Measurements from ENCODE around the gene FOXP3. TPM values are rescaled to one million over a fixed set of nuclear protein-coding genes. Genes with fewer than 3 reads are reported as not detected.
A peak's percentile ranks its signal among the peaks of the same experiment; 100 is the strongest.

The FOXP3 gene
- total RNA-seq, 1 experiment from 2014 or later, result not detected

GRCh38 chrX:49278081-49278480, 13.6 kb upstream of the FOXP3 start:
- no peaks in the 10 kb centered on the region for H3K36me3 ChIP-seq
- DNase-seq, result no peak
- H3K9me3 ChIP-seq, result no peaks in the 10 kb centered on the region
- H3K27me3 ChIP-seq, result no peaks in the 10 kb centered on the region
- H3K4me3 ChIP-seq, result no peak overlapping the region

- no peaks in the 10 kb centered on the region for H3K27me3 ChIP-seq
- H3K4me3 ChIP-seq, result no peak overlapping the region
- no peak for DNase-seq
- H3K9me3 ChIP-seq, result no peaks in the 10 kb centered on the region
- no peaks in the 10 kb centered on the region for H3K36me3 ChIP-seq
Measured at GRCh38 chrX:49277535-49277830, 13.0 kb upstream of the FOXP3 start.

- no peaks in the 10 kb centered on the region for H3K27me3 ChIP-seq
- H3K36me3 ChIP-seq, result no peaks in the 10 kb centered on the region
- H3K9me3 ChIP-seq, result no peaks in the 10 kb centered on the region
- no peak for DNase-seq
- H3K4me3 ChIP-seq, result no peak overlapping the region
Measured at GRCh38 chrX:49276671-49277534, 12.4 kb upstream of the FOXP3 start.

- Histone ChIP-seq H3K27me3 (no peaks in the 10 kb centered on the region), H3K4me3 (no peak overlapping the region), H3K9me3 (no peaks in the 10 kb centered on the region), H3K36me3 (no peaks in the 10 kb centered on the region)
- DNase-seq, result no peak
Measured at GRCh38 chrX:49276207-49276606, 11.7 kb upstream of the FOXP3 start.

DNA sequence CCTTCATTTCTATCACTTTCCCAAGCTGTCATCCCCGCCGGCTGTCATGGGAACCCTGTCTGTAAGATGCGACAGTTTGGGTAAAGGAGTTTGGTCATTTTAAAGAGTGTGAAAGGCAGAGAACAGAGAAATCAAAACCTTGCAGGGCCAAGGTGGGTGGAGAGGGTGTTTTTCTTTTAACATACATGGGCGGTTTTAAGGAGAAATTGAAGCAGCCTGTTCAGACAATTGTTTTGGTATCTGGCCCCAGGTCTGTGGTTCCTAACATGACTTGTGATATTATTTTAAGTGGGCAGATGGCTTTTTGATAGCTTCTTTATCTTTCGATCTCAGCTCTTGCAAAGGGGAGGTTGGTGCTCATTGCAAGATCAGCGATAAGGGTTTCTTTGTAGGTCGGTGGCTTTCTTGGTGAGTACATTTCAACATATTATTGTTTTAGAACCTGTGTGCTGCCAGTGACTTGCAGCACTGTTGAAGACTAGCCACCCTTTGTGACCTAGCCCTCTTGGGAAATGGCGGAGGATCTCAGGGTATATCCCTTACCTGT, 8.7 kb upstream of the FOXP3 start:
- H3K36me3 ChIP-seq, result peaks cover 3% of the 10 kb centered on the region; the same call in 1 of the 2 replicates
- no peak for DNase-seq
- no peaks in the 10 kb centered on the region for H3K27me3 ChIP-seq
- H3K9me3 ChIP-seq, result no peaks in the 10 kb centered on the region
- no peak overlapping the region for H3K4me3 ChIP-seq

DNA sequence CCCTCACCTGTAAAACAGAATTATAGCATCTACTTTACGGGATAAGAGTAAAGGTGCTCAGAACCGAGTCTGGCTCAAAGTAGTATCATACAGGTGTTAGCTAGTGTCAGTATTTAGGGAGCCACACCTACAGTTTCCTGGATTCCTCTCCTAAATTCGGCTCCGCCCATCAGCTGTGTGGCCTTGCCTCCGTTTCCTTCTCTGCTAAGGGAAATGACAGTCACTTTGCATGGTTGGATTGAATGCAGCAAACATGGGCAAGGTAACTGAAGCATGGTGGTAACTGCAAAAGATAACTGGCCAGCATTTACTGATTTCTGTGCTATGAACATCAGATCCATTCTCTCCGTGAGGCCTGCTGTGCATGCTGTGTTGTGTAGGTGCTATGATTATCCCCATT, 7.9 kb upstream of the FOXP3 start:
- Histone ChIP-seq H3K4me3 (no peak overlapping the region), H3K9me3 (no peaks in the 10 kb centered on the region), H3K36me3 (peaks cover 3% of the 10 kb centered on the region; the same call in 1 of the 2 replicates), H3K27me3 (no peaks in the 10 kb centered on the region)
- no peak for DNase-seq

DNA sequence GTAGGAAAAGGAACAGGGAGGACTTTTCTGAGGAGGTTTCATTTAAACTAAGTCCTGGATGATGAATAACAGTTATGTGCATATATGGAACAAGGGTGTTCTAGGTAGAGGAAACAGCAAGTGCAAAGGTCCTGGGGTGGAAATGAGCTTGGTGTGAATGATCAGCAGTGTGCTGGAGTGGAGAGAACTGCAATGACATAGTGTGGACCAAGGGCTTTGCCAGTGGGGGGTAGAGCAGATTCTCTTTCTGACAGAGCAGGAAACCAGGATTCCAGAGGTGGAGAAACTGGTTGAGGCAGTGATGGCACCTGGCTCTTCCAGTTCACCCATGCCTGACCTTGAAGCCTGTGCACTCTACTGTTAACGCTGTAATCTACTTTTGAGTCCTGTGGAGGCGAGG, 6.8 kb upstream of the FOXP3 start:
- no peaks in the 10 kb centered on the region for H3K9me3 ChIP-seq
- H3K36me3 ChIP-seq, result peaks cover 3% of the 10 kb centered on the region; the same call in 1 of the 2 replicates
- no peak overlapping the region for H3K4me3 ChIP-seq
- DNase-seq, result no peak
- H3K27me3 ChIP-seq, result no peaks in the 10 kb centered on the region

DNA sequence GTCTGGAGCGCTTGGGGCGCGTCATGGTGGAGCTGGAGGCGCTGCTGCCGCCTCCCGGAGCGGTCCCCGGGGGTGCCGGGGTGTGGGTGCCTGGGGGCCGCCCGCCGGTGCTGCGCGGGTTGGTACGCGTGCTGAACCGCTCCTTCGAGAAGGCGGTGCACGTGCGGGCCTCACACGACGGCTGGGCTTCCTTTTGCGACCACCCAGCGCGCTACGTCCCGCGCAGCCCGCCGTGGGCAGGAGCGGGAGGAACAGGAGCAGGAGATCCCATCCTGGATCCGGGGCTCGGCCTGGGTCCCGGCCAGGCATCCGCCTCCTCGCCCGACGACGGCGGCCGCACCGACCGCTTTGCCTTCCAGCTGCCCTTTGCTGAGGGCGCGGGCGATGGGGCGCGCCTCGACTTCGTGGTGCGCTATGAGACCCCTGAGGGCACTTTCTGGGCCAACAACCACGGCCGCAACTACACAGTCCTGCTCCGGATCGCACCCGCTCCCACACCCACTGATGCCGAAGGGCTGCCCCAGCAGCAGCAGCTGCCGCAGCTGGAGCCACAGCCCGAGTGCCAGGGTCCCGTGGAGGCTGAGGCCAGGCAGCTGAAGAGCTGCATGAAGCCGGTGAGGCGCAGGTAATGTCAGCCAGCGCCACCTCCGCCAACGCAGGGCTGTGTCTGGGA, 5.9 kb upstream of the FOXP3 start:
- DNase-seq, result peak; percentile 5
- Histone ChIP-seq H3K9me3 (no peaks in the 10 kb centered on the region), H3K36me3 (peaks cover 3% of the 10 kb centered on the region; the same call in 1 of the 2 replicates), H3K27me3 (no peaks in the 10 kb centered on the region), H3K4me3 (peak overlapping the region; percentile 63)

GRCh38 chrX:49269767-49270248, 5.3 kb upstream of the FOXP3 start, which contains the start of gene PPP1R3F:
PPP1R3F (plus strand) TSS chrX:49269793; CDS start chrX:49269870, 77 bp downstream.
- Histone ChIP-seq H3K4me3 (peak within 1 kb of the TSS; percentile 63), H3K27me3 (no peaks in the 10 kb centered on the region), H3K36me3 (peaks cover 3% of the 10 kb centered on the region; the same call in 1 of the 2 replicates), H3K9me3 (no peaks in the 10 kb centered on the region)
- DNase-seq, result no peak

DNA sequence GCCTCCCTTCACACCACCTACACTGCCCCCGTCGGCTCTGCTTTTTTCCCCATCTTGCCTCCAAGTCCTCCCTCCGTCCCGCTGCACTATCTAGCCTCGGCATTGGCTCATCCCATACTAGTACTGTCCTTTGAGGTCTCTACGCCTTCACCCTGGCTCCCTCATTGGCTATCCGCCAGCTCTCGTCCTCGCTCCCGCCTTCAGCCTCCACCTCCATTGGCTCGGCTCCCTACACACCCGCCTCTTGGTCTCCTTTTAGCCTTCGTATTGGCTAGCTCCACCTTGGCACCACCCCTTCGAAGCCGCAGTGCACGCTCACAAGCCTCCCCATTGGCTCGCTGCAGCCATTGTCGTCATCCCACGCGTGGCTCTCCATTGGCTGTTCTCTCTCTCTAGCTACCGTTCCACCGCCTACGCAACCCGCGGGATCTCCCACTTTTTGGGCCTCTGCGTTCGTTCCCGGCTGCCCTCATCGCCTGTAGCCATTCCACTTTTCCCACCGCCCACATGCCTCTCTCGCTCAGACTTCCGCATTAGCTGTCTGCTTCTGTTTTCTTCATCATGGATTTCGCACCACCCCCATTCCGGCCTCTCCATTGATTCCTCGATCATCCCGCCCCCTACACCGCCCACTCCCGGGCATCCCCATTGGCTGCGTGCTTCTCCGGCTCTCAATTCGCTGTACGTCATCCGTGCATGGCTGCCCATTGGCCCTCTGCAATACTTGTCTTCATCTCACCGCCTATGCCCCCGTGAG, 4.7 kb upstream of the FOXP3 start:
- DNase-seq, result peak; percentile 98
- Histone ChIP-seq H3K27me3 (no peaks in the 10 kb centered on the region), H3K4me3 (peak overlapping the region; percentile 63), H3K36me3 (peaks cover 3% of the 10 kb centered on the region; the same call in 1 of the 2 replicates), H3K9me3 (no peaks in the 10 kb centered on the region)

GRCh38 chrX:49268702-49269009, 4.1 kb upstream of the FOXP3 start:
- H3K4me3 ChIP-seq, result peak overlapping the region; percentile 63

GRCh38 chrX:49266523-49267445, 2.3 kb upstream of the FOXP3 start:
- no peak overlapping the region for H3K4me3 ChIP-seq
- DNase-seq, result no peak
- H3K27me3 ChIP-seq, result no peaks in the 10 kb centered on the region

More at GRCh38 chrX:49268702-49269009, 4.1 kb upstream of the FOXP3 start:
- no peak for DNase-seq
- Histone ChIP-seq H3K36me3 (peaks cover 3% of the 10 kb centered on the region; the same call in 1 of the 2 replicates), H3K27me3 (no peaks in the 10 kb centered on the region), H3K9me3 (no peaks in the 10 kb centered on the region)

GRCh38 chrX:49263631-49264030, 879 bp downstream of the FOXP3 start:
- no peak overlapping the region for H3K4me3 ChIP-seq
- H3K9me3 ChIP-seq, result no peaks in the 10 kb centered on the region
- no peaks in the 10 kb centered on the region for H3K36me3 ChIP-seq
- DNase-seq, result no peak
- H3K27me3 ChIP-seq, result no peaks in the 10 kb centered on the region

More at GRCh38 chrX:49266523-49267445, 2.3 kb upstream of the FOXP3 start:
- Histone ChIP-seq H3K36me3 (peaks cover 3% of the 10 kb centered on the region; the same call in 1 of the 2 replicates), H3K9me3 (no peaks in the 10 kb centered on the region)

- no peak for DNase-seq
Measured at GRCh38 chrX:49262603-49263002, 1.9 kb downstream of the FOXP3 start.

DNA sequence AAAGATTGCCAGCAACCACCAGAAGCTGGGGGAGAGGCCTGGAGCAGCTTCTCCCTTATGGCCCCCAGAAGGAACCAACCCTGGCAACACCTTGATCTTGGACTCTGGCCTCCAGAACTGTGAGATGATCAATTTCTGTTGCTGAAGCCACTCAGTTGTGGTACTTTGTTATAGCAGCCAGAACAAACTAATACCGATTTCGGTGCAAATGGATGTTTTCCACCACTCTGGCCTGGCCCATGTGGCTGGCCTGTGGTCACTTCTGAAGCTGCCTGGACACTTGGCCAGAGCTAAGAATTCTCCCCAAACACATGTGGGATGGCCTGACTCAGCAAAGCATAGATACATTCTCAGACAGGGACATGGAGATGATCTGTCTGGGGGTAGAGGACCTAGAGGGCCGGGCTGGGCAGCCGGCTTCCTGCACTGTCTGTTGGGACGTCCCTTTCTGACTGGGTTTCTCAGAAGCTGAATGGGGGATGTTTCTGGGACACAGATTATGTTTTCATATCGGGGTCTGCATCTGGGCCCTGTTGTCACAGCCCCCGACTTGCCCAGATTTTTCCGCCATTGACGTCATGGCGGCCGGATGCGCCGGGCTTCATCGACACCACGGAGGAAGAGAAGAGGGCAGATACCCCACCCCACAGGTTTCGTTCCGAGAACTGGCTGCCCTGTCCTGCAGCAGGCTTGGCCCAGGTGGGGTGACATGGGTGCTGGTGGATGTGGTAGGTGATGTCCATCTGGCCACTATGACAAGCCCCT, 4.1 kb downstream of the FOXP3 start:
- Histone ChIP-seq H3K4me3 (no peak overlapping the region), H3K36me3 (no peaks in the 10 kb centered on the region), H3K27me3 (no peaks in the 10 kb centered on the region), H3K9me3 (no peaks in the 10 kb centered on the region)
- DNase-seq, result no peak

More at GRCh38 chrX:49262603-49263002, 1.9 kb downstream of the FOXP3 start:
- Histone ChIP-seq H3K27me3 (no peaks in the 10 kb centered on the region), H3K4me3 (no peak overlapping the region), H3K36me3 (no peaks in the 10 kb centered on the region), H3K9me3 (no peaks in the 10 kb centered on the region)

Measured in MG63 (cell line).